NK-92 (cell line): ENCODE results near the gene LCTL.
"Not testable (repeated sequence)": the region's sequence is repeated elsewhere in the genome, so short reads cannot be mapped to it uniquely, and the experiment has no call there.

Source experiments
- DNase-seq: peaks from one replicate; lab custom pipeline; 2025; ENCODE audit not compliant: unreplicated experiment; lab: John Stamatoyannopoulos, UW

LCTL gene

DNA sequence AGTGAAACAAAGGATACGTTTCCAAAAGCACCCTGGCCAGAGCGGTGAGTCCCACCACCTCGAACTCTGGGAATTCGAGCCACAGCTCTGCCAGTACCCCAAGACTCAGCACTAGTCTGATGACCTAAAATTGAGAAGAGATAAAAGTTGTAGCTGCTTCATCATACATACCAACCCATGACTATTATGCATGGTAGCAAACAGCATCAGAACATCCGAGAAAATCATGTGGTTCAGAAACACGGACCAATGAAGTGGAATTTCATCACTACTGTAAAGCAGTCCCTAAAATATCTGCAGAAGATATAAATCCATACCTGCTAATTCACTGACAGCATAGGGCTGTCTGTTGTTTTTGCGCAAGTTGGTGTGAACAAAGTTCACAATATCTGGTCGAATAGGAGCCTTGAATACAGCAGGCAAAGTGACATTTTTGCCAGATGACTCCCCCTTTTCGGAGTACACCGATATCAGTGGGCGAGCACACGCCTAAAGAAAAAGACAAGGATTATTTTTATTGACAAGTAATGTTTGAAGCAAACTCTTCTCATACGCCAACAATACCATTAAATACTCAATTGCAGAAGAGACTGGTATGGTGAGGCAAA is 62.7 kb downstream of the LCTL start:
- not testable (repeated sequence) for DNase-seq

DNA sequence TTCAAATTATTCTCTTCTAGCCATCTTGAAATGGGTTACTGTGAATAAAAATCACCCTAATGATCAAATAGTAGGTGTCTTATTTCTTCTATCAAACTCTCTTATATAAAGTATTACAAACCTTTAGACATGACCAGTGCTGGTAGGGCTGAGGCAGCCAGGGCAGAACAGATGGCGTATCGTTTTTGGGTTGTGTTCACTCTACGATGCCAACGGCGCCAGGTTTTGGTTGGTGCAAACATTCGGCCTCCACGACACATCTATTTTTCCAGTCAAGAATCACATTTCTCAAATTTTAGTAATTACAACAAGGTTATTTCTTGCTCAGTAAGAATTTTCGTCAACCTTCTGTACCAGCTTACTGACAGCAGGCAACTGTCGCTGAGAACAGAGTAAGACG is 63.3 kb downstream of the LCTL start:
- DNase-seq: no peak

DNA sequence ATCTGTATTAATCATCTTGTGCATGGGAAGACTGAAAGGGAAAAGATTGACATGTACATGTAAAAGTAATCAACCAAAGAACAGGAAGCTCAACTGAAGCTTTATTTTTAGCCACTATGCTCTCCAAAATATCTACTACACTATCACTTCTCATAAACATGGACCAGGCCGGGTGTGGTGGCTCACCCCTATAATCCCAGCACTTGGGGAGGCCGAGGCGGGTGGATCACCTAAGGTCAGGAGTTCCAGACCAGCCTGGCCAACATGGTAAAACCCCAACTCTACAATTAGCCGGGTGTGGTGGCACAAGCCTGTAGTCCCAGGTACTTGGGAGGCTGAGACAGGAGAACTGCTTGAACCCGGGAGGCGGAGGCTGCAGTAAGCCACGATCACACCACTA is 65.5 kb downstream of the LCTL start:
- not testable (repeated sequence) for DNase-seq

DNA sequence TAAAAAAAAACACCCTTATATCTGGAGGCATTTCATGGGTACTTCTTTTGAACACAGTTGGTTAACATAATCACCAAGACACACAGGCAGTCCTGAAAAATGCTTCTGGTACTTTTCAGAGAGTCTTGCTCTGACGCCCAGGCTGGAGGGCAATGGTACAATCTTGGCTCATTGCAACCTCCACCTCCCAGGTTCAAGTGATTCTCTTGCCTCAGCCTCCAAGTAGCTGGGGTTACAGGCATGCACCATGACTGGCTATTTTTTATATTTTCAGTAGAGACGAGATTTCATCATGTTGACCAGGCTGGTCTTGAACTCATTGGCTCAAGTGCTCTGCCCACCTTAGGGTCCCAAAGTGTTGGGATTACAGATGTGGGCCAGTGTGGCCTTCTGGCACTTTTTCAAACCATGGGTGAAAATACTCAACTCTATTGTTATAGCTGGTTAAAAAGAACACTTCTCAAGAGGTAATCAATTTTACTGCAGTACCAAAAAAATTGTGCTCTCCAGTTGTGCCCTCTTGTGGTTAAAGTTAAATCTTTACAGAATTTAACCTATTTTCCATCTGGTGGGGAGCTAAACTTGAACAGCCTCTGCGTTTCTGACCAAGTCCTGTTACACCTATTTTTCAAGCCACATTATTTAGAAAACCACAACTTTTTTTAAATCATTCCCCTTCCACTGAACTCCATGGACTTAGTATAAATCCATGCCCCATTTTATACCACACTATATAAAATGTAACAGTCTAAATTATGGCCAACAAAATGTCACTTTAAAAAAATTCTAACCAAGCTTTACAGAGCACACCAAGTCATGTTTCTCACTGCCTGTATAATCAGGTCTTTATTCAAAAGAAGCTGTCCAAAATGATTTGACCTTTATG is 67.1 kb downstream of the LCTL start:
- DNase-seq: no peak
